Choroid plexus epithelial cell (primary cell): ENCODE measurements around the gene FBLN1.
"Not testable (repeated sequence)": the region's sequence is repeated elsewhere in the genome, so short reads cannot be mapped to it uniquely, and the experiment has no call there.

Experiments
- DNase-seq: peaks from one replicate; pipeline ENCODE4 v3.0.0-alpha.2; 2010; ENCODE audit warnings: low read depth
- H3K4me3 ChIP-seq: 2 replicates; pipeline ENCODE4 v1.5.1; 2011; ENCODE audit warnings: low read depth, mild to moderate bottlenecking, control low read depth, low read length, moderate library complexity
- TF ChIP-seq, protein P1 (sequence below): conservative IDR thresholded peaks from 2 replicates; pipeline ENCODE4 v1.5.1; 2011; ENCODE audit warnings: low read depth, mild to moderate bottlenecking, control low read depth, inconsistent platforms, low read length, moderate library complexity

The FBLN1 gene

DNA sequence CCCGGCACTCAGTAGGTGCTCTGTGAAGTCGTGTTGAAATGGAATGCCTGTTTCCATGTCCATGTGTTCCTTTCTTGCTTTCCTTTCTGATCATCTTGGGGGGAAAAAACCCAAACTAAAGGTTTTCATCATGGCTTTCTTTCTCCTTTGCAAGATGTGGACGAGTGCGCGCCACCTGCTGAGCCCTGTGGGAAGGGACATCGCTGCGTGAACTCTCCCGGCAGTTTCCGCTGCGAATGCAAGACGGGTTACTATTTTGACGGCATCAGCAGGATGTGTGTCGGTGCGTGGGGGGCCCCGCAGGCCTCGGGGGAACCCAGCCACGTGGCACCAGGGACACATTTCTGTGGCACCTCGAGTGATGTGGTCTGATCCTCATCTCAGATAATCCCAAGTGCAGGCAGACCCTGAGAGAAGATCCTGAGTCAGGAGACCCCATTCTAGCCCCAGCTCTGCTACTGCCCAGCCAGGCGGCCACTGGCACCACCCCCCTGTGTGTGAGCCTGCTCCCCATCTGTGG is 39.4 kb downstream of the FBLN1 start:
- TF ChIP-seq, protein P1, sequence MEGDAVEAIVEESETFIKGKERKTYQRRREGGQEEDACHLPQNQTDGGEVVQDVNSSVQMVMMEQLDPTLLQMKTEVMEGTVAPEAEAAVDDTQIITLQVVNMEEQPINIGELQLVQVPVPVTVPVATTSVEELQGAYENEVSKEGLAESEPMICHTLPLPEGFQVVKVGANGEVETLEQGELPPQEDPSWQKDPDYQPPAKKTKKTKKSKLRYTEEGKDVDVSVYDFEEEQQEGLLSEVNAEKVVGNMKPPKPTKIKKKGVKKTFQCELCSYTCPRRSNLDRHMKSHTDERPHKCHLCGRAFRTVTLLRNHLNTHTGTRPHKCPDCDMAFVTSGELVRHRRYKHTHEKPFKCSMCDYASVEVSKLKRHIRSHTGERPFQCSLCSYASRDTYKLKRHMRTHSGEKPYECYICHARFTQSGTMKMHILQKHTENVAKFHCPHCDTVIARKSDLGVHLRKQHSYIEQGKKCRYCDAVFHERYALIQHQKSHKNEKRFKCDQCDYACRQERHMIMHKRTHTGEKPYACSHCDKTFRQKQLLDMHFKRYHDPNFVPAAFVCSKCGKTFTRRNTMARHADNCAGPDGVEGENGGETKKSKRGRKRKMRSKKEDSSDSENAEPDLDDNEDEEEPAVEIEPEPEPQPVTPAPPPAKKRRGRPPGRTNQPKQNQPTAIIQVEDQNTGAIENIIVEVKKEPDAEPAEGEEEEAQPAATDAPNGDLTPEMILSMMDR: no peak
- no peak overlapping the region for H3K4me3 ChIP-seq
- DNase-seq: no peak

DNA sequence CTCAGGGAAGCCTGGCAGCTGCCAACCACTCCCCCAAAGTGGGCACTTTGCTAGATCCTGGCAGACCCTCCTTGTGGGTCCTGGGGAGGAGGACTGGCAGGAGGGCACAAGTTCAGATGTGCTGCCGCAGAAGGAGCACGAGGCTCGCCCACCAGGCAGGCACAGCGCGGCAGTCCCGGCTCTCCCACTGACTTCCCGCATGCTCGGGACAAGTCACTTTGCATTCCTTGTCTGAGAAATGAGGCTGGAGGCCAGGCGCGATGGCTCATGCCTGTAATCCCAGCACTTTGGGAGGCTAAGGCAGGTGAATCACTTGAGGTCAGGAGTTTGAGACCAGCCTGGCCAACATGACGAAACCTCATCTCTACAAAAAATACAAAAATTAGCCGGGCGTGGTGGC is 40.1 kb downstream of the FBLN1 start:
- not testable (repeated sequence) for DNase-seq, H3K4me3 ChIP-seq

DNA sequence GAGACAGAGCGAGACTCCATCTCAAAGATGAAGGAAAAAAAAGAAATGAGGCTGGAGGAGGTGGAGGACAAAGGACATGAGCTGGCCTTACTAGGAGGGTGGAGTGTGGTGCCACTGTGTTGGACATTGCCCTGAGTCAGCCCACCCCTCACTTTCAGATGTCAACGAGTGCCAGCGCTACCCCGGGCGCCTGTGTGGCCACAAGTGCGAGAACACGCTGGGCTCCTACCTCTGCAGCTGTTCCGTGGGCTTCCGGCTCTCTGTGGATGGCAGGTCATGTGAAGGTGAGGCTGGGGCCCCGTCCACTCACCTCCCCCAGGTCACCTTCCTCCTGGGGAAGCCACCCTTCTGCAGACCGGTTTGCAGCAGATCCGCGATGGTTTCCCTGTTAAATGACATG is 40.6 kb downstream of the FBLN1 start:
- no peak overlapping the region for H3K4me3 ChIP-seq
- no peak for DNase-seq
- TF ChIP-seq, protein P1: no peak

DNA sequence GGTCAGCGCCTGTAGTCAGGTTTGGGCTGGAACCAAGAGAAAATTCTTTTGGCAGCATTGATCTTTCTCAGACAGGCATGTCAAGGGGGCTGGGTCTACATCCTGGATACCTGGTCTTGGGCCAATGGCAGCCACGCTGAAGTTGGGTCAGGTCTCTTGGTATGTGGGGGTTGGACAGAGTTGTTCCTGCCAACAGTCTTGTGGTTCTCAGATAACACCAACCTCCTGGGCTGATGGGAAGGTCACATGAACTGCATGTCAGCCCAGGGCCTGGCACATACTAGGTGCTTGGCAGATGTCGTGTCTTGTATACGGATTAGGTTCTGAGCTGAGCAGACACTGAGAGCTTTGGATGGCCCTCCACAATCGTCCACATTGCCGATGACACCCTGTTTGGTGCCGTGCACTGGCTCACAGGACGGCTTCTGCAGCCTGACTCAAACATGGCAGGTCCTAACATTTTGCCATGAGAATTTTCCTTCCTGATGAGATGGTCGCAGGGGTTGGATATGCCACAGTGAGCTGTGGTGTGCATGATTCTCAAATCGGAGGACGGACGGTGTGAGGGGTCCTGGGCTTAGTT is 42.0 kb downstream of the FBLN1 start:
- TF ChIP-seq, protein P1: no peak
- H3K4me3 ChIP-seq: no peak overlapping the region
- DNase-seq: peak; percentile 70

DNA sequence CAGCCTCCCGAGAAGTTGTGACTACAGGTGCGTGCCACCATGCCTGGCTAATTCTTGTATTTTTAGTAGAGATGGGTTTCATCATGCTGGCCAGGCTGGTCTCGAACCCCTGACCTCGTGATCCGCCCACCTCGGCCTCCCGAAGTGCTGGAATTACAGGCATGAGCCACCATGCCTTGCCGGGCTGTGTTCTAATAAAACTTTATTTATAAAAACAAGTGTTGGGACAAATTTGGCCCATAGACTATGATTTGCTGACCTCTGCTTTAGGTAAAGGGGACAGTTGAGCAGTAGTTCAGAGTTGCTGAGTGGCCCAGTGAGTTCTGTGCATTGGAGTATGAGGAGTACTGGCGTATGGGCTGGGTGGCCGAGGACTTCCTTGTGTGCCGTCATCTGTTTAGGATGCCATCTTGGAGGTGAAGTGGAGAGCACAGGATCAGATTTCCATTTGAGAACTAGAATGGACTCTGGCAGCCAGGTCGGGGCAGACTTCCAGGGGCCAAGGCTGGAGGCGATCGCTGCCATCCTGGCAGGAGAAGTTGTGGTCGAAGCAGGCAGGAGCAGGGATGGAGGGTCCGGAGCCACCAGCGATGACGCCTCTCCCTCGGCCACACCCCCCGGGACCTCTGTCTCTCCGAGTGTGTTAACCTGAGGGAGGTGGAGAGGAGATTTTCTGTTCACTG is 43.8 kb downstream of the FBLN1 start:
- no peak overlapping the region for H3K4me3 ChIP-seq
- TF ChIP-seq, protein P1: no peak
- DNase-seq: no peak

DNA sequence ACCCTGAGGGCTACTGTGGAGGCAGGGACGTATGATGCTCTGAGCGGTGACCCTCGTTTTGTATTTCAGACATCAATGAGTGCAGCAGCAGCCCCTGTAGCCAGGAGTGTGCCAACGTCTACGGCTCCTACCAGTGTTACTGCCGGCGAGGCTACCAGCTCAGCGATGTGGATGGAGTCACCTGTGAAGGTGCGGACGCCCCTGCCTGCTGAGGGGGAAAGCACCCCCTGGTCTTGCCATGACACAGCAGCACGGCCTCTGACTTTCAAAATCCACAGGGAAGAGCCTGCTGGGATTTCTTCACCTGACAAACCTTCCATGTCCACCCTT is 44.3 kb downstream of the FBLN1 start:
- TF ChIP-seq, protein P1: no peak
- no peak for DNase-seq
- H3K4me3 ChIP-seq: no peak overlapping the region

DNA sequence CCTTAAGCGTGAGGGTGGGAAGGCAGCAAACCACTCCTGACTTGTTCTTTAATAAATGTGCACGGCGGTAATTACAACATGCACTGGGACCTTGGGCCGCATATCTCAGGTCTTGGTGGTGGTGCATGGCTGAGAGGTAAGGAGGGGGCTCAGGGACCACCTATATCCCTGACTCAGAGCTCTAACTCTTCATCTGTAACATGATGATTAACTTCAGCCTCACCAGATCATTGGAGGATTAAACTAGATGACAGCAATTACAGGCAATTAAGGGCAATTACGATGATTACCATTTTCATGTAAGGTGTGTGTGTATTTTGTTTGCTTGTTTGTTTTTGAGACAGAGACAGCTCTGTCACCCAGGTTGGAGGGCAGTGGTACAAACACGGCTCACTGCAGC is 45.0 kb downstream of the FBLN1 start:
- no peak overlapping the region for H3K4me3 ChIP-seq
- DNase-seq: no peak
- TF ChIP-seq, protein P1: no peak
